GM13976 (cell line): ENCODE results near the gene GATD1.

ENCODE experiments used
- DNase-seq: peaks from one replicate; pipeline ENCODE4 v3.0.0; 2012; ENCODE audit warnings: low spot score
- in situ Hi-C: fragments of 300-500 bp; cut with MboI; formaldehyde crosslinking; loops from one replicate; pipeline ENCODE4 v1.12.0; 2022; ENCODE audit warnings: low sequenced_read_pairs, mixed read lengths, inconsistent platforms; ENCODE audit not compliant: unreplicated experiment
- TF ChIP-seq, protein P1 (sequence below): IDR thresholded peaks from 2 replicates; pipeline ENCODE4 v1.5.1; 2012; ENCODE audit warnings: borderline replicate concordance, mild to moderate bottlenecking; ENCODE audit not compliant: insufficient read depth; ENCODE audit errors: extremely low read depth, missing control alignments, control extremely low read depth

The GATD1 gene

DNA sequence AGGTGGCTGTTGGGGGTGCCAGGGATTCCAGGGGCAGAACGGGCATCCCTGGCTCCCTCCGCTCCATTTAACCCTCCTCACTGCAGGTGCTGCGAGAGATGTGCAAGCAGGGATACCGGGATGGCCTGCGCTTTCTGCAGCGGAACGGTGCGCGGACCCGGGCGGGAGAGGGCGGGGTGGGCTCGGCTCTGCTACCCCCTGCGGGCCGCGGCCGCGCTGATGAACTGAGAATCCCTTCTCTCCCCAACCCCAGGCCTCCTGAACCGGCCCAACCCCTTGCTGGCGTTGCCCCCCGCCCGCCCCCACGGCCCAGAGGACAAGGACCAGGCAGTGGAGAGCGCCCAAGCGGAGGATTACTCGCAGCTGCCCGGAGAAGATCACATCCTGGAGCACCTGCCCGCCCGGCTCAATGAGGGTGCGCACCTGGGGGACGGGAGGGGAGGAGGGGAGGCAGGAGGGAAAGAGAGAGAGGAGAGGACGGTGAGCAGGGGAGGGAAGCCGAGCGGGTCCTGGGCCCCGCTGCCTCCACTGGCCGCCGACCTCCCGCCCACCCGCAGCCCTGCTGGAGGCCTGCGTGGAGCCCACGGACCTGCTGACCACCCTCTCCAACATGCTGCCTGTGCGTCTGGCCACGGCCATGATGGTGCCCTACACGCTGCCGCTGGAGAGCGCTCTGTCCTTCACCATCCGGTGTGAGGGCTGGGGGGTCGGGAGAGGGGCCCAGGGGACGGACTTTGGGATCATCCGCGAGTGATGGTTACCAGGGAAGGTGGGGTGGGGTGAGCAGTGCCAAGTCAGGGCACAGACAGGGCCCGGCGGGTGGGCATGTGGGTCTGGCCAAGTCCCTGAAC is 46.4 kb upstream of the GATD1 start:
- no peak for DNase-seq
- TF ChIP-seq, protein P1, sequence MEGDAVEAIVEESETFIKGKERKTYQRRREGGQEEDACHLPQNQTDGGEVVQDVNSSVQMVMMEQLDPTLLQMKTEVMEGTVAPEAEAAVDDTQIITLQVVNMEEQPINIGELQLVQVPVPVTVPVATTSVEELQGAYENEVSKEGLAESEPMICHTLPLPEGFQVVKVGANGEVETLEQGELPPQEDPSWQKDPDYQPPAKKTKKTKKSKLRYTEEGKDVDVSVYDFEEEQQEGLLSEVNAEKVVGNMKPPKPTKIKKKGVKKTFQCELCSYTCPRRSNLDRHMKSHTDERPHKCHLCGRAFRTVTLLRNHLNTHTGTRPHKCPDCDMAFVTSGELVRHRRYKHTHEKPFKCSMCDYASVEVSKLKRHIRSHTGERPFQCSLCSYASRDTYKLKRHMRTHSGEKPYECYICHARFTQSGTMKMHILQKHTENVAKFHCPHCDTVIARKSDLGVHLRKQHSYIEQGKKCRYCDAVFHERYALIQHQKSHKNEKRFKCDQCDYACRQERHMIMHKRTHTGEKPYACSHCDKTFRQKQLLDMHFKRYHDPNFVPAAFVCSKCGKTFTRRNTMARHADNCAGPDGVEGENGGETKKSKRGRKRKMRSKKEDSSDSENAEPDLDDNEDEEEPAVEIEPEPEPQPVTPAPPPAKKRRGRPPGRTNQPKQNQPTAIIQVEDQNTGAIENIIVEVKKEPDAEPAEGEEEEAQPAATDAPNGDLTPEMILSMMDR = no peak
- in situ Hi-C loops = no loop called here

DNA sequence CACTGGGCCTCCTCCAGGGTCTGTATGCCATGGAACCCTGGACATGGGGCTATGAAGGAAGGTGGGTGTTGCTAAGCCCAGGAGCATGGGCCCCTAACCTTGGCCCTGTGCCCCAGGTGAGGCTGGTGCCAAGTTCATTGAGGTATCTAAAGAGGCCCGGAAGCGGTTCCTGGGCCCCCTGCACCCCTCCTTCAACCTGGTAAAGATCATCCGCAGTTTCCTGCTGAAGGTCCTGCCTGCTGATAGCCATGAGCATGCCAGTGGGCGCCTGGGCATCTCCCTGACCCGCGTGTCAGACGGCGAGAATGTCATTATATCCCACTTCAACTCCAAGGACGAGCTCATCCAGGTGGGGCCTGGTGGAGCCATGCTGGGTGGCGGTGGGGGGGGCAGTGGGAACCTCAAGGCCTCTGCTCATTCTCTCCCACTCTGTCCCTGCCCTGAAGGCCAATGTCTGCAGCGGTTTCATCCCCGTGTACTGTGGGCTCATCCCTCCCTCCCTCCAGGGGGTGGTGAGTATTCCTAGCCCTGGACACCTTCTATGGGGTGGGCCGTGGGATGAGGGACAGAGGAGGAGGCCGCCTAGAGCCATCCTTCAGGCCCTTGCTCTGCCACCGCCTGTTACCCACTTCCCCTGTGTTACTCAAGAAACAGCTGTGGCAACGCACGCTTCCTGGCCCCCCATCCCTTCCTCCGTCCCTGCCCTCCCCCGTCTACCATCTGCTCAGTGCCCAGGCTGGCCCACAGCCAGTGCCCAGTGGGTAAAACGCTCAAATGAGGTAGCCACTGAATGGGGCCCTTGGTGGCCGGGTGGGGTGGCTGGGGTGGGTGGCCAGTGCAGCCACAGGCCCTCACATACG is 44.5 kb upstream of the GATD1 start:
- no peak for DNase-seq
- in situ Hi-C loops = no loop called here
- TF ChIP-seq, protein P1 = no peak

DNA sequence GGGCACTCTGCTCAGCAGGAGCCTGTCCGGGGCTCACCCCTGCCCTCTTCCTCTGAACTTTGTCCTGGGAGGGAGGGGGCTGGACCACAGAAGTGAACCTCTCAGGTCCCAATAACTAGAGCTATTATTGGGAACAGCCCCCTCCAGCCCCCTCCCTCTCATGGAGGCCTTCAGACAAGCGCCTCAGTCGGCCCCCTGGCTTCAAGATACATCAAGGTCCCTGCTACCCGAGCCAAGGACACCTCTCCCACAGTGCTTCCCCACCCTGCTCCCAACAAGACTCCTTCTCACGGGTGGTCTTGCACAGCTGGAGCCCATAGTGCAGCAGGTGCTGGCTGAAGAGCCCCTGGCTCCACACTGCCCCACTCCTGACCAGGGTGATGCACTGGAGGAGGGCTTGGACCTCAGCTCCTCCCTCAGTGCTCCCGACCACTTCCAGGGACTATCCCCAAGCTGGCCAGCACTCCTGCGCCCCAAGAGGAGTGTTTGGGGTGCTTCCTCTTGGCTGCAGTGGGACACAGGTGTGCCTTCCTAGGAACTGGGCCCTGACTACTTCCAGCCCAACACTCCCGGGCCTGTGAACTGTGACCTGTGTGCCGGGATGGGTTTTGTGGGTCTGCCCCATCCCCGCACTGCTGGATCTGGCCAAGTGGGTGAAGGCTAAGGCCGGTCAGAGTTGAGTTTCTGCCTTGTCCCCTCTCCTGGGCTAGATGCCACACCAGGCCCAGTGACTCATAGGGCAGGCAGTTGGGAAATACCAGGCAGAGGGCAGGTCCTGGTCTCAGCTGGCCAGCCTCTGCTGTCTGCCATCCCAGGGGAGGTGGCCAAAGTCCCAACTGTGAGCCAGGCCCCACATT is 43.6 kb upstream of the GATD1 start:
- in situ Hi-C loops = no loop called here
- DNase-seq = no peak
- TF ChIP-seq, protein P1 = no peak

DNA sequence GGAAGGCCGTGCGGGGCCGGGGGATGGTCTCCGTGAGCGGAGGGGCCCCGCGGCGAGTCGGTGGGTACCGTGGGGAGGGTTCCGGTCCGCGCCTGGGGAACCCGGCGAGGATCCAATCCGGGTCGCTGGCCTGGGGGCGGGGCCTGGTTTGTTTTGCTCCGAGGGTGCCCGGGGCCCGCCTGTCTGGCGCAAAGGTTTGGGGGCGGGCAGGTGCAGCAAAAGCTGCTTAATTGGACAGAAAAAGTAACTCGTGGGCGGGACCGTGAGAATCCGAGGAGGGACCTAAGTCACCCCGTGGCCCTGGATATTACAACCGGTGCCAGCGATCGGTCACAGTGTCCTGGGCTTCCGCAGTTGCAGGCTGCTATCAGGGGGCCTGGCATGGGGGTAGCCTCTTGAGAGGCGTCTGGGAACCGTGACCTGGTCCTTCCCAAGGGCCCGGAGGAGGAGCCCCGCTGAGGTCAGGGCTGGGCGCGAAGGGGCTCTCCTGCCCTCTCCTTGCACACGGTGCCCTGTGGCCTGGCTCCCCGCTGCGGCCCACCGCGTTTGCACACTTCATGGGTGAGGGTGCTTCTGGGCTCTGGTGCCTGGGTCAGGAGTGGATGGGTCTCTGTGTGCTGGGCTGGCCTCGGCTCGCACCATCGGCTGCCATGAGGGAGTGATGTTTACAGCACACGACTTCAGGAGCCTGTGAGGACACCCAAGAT is 42.8 kb upstream of the GATD1 start:
- TF ChIP-seq, protein P1 = no peak
- DNase-seq = peak; percentile 90
- in situ Hi-C loops = no loop called here

DNA sequence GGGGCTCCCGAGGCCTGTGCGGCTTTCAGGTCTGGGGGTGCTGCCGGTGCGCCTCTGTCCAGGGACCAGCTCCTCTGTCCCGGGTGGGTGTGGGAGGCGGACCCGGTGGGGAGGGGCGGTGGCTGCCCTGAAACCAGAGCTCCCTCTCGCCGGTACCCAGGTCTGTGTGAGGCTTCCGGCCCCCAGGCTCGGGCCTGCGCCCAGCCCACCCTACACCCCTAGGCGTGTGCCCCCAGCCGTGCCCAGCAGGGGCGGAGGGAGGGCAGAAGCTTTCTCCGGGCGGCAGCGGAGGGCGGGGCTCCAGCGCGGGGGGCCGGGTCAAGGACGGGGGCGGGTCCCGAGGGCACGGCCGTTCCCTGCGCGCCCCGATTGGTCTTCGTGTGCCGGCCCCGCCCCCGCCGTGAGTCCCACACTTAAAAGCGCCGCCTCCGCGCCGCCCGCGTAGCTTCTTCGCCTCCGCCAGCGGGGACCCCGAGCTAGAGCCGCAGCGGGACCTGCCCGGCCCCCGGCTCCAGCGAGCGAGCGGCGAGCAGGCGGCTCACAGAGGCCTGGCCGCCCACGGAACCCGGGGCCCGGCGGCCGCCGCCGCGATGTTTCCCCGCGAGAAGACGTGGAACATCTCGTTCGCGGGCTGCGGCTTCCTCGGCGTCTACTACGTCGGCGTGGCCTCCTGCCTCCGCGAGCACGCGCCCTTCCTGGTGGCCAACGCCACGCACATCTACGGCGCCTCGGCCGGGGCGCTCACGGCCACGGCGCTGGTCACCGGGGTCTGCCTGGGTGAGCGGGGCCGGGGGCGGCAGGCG is 42.0 kb upstream of the GATD1 start:
- TF ChIP-seq, protein P1 = no peak
- in situ Hi-C loops = no loop called here
- peak; percentile 96 for DNase-seq
